Measurements from ENCODE around the gene MCTP2.

DNA sequence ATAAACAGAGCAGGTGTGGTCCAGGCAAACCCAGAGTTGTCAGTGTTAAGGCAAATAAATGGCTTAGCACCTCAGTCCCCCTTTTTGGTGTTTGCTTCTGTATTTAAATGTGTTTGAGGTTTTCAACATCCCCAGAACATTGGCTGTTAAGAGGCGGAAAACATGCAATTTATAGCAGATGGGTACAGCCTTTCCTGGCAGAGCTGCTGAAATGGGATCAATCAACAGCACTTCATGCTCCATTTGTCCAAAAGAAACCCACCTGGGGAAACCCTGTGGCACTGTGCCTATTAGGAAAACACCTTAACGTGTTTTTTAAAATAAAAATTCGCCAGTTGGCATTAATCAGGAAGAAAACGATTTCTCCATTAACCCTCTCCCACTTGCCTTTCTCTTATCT, 135.4 kb downstream of the MCTP2 start:
- TF ChIP-seq, protein P1, sequence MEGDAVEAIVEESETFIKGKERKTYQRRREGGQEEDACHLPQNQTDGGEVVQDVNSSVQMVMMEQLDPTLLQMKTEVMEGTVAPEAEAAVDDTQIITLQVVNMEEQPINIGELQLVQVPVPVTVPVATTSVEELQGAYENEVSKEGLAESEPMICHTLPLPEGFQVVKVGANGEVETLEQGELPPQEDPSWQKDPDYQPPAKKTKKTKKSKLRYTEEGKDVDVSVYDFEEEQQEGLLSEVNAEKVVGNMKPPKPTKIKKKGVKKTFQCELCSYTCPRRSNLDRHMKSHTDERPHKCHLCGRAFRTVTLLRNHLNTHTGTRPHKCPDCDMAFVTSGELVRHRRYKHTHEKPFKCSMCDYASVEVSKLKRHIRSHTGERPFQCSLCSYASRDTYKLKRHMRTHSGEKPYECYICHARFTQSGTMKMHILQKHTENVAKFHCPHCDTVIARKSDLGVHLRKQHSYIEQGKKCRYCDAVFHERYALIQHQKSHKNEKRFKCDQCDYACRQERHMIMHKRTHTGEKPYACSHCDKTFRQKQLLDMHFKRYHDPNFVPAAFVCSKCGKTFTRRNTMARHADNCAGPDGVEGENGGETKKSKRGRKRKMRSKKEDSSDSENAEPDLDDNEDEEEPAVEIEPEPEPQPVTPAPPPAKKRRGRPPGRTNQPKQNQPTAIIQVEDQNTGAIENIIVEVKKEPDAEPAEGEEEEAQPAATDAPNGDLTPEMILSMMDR (IDR thresholded peaks at IDR 0.05 in 4 of 5, conservative IDR thresholded peaks at IDR 0.05 in 1 of 5) = no peak
- no peak for TF ChIP-seq POLR2A (IDR thresholded peaks at IDR 0.05)

Data from gastrocnemius medialis (tissue), 4 donors.